AG09309 (cell line): ENCODE results near the gene OR5F1.

ENCODE experiments used
- DNase-seq: peaks from one replicate; pipeline ENCODE4 v3.0.0-alpha.2; 2010; ENCODE audit warnings: low read depth
- H3K4me3 ChIP-seq: 2 replicates; pipeline ENCODE4 v1.5.1; 2011; ENCODE audit warnings: mild to moderate bottlenecking, low read depth, low read length, moderate library complexity; ENCODE audit not compliant: control insufficient read depth
- TF ChIP-seq, protein P1 (sequence below): IDR thresholded peaks from 2 replicates; pipeline ENCODE4 v1.5.1; 2011; ENCODE audit warnings: mild to moderate bottlenecking, low read depth, low read length, inconsistent platforms; ENCODE audit not compliant: insufficient read depth, control insufficient read depth; ENCODE audit errors: missing control alignments

The OR5F1 gene

DNA sequence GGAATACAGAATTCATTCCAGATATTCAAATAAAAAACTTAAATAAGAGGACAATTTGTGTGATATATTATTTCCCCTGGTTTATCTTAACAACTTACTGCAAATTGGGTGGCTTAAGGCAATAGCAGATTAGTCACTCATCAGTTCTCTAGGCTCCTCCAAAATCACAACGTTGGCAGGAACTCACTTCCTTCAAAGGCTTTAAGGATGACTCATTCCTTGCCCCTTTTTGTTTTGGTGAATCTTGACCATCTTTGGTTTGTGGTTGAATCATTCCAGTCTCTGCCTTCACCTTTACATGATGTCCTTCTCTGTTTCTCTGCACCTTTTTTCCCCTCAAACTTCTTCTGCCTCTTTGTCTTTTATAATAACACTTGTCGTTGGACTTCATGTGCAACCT, 28.0 kb downstream of the OR5F1 start:
- H3K4me3 ChIP-seq: no peak overlapping the region
- TF ChIP-seq, protein P1, sequence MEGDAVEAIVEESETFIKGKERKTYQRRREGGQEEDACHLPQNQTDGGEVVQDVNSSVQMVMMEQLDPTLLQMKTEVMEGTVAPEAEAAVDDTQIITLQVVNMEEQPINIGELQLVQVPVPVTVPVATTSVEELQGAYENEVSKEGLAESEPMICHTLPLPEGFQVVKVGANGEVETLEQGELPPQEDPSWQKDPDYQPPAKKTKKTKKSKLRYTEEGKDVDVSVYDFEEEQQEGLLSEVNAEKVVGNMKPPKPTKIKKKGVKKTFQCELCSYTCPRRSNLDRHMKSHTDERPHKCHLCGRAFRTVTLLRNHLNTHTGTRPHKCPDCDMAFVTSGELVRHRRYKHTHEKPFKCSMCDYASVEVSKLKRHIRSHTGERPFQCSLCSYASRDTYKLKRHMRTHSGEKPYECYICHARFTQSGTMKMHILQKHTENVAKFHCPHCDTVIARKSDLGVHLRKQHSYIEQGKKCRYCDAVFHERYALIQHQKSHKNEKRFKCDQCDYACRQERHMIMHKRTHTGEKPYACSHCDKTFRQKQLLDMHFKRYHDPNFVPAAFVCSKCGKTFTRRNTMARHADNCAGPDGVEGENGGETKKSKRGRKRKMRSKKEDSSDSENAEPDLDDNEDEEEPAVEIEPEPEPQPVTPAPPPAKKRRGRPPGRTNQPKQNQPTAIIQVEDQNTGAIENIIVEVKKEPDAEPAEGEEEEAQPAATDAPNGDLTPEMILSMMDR: no peak
- no peak for DNase-seq

DNA sequence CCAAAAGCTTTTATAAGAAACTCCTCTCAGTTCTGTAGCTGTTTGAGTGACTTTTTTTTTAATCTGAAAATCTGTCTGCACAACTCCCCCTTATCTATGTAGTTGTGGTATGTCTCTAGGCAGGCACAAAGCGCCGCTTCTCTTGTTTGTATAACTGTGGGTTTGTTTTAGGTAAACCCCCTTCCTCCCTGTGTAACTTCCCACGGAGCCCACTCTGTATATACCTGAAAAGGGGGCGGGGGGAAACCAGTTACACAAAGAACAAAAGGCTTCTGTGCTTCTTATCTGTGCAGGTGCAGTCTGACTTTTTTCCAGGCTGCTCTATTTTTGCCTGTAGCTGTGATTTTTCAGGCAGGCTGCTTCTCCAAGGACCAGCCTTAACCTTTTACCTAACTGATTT, 37.9 kb downstream of the OR5F1 start:
- no peak overlapping the region for H3K4me3 ChIP-seq
- TF ChIP-seq, protein P1: no peak
- no peak for DNase-seq

DNA sequence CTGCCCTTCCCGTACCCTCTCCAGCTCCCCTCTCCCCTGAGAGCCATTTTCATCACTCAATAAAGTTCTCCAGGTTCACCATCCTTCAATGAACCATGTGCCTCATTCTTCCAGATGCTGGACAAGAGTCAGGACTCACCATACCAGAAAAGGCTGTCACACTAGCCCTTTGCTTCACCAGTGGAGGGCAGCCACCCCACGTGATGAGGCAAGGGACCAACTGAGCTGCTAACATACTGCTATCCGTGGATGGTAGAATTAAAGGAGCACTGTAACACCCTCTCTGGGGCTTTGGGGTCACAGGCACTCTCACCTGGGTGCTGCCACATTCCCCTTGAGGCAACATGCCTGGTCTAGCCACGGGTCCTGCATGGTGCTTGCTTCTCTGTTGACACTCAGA, 45.1 kb downstream of the OR5F1 start:
- TF ChIP-seq, protein P1: no peak
- H3K4me3 ChIP-seq: no peak overlapping the region
- DNase-seq: no peak
